ENCODE results near the gene AFAP1L1.

- no peak for TF ChIP-seq CTCF (IDR thresholded peaks at IDR 0.05; ENCODE audit: insufficient read depth, low read depth, low read length)
- TF ChIP-seq EZH2 (IDR thresholded peaks at IDR 0.05; ENCODE audit: insufficient read depth, low read length): no peak
Observed at GRCh38 chr5:149280802-149281201, 9.1 kb downstream of the AFAP1L1 start.
